GM12891 (cell line): ENCODE results near the gene TMEM179. TPM values are rescaled to one million over a fixed set of nuclear protein-coding genes. Genes with fewer than 3 reads are reported as not detected.
"Not testable (repeated sequence)": the region's sequence is repeated elsewhere in the genome, so short reads cannot be mapped to it uniquely, and the experiment has no call there.

ENCODE experiments used
- DNase-seq: peaks from one replicate; pipeline ENCODE4 v3.0.0; 2011; ENCODE audit warnings: low spot score; ENCODE audit not compliant: insufficient read length
- FAIRE-seq: peaks from 2 replicates; lab custom pipeline; 2011; peaks lifted over from hg19 to GRCh38; lab: Jason Lieb, UNC
- PAX5 ChIP-seq: IDR thresholded peaks from 2 replicates; pipeline ENCODE4 v1.6.1; 2011; ENCODE audit warnings: low read length, moderate library complexity, mild to moderate bottlenecking; ENCODE audit not compliant: insufficient read depth, severe bottlenecking
- POLR2A ChIP-seq: IDR thresholded peaks from 2 replicates; pipeline ENCODE4 v1.6.1; 2011; ENCODE audit warnings: low read depth, low read length, control low read depth
- POLR2AphosphoS5 ChIP-seq: IDR thresholded peaks from 2 replicates; pipeline ENCODE4 v1.6.1; 2011; ENCODE audit warnings: low read depth, low read length, control low read depth
- POU2F2 ChIP-seq: IDR thresholded peaks from 2 replicates; pipeline ENCODE4 v1.6.1; 2011; ENCODE audit warnings: low read depth, mild to moderate bottlenecking, control low read depth, low read length, moderate library complexity
- SPI1 ChIP-seq: IDR thresholded peaks from 2 replicates; pipeline ENCODE4 v1.6.1; 2011; ENCODE audit warnings: low read depth, low read length, control low read depth
- TAF1 ChIP-seq: IDR thresholded peaks from 2 replicates; pipeline ENCODE4 v1.6.1; 2011; ENCODE audit warnings: low read depth, low read length, control low read depth
- polyA plus RNA-seq: library from polyadenylated mRNA; unstranded; fragments of >200 nt; gene quantifications from one replicate; pipeline ENCODE4 v1.2.1, GENCODE V29; 2012; ENCODE audit warnings: low read depth, missing spikeins, inconsistent platforms; ENCODE audit not compliant: missing spikeins

The TMEM179 gene
- not detected for polyA plus RNA-seq

DNA sequence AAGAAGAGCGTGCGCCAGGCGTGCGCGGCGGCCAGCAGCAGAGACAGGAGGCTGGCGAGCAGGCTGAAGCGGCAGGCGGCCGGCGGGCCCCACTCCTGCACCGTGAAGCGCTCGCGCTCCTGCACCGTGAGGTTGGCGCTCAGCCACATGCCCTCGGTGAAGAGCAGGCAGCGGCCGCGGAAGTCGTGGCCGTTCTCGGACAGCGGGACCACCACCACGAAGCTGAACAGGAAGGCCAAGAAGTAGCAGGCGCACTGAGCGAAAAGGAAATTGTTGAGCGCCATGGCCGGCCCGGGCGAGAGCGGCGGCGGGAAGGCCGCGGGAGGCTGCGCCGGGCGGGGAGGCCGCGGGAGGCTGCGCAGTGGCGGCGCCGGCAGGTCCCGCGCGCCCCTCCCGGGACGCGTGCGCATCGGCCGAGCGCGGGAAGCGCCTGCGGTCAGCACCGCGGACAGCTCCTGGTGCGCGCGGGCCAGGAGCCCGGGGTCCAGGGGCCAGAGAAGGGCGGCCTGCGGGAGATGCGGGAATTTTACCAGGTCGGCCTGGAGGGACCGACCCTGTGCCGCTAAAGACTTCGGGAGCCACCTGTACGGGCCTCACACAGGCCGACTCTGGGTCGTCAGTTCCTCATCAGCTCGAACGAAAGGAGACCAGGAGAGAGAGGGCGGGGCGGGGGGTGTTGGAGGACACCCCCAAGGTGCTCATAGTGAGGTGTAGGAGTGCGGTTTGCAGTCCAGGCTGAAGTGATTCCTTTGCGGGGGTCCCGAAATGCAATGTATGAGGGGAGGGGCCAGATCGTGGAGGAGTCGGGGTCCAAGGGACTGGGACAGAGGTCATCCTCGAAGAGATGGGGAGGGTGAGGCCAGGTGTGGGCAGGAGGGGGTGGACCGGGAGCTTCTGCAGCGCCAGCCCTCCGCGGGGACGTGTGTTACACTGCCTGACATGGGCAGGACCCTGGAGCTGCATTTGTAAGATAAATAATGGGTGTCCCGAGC is at the start of gene TMEM179:
TSS of gene TMEM179 (minus strand) at position 315 of the 992 bp plus-strand sequence. CDS start at position 284, 31 bp downstream.
- TF ChIP-seq POLR2AphosphoS5: no peak
- TF ChIP-seq PAX5: no peak
- no peak for TF ChIP-seq SPI1
- TF ChIP-seq POLR2A: no peak
- TF ChIP-seq POU2F2: no peak
- TF ChIP-seq TAF1: no peak
- FAIRE-seq (no peak), DNase-seq (peak; percentile 43)

DNA sequence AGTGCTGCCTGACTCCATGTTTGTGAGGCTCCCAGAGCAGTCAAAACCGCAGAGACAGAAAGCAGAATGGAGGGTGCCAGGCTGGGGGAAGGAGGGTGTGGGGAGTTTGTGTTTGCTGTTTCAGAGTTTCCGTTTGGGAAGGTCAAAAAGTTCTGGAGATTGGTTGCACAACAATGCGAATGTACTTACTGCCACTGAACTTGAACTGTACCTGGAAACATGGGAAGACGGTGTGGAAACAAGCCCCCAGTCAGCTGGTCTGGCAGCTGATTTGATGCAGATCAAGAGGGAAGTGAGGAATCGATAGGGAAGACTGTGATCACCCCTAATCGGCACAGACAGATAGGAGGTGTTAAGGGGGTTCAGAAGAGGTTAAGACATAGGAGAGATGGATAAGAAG is 49.5 kb upstream of the TMEM179 start:
- DNase-seq (no peak), FAIRE-seq (no peak)
- no peak for TF ChIP-seq POU2F2
- no peak for TF ChIP-seq PAX5
- no peak for TF ChIP-seq POLR2AphosphoS5
- TF ChIP-seq POLR2A: no peak
- TF ChIP-seq TAF1: no peak
- TF ChIP-seq SPI1: no peak

DNA sequence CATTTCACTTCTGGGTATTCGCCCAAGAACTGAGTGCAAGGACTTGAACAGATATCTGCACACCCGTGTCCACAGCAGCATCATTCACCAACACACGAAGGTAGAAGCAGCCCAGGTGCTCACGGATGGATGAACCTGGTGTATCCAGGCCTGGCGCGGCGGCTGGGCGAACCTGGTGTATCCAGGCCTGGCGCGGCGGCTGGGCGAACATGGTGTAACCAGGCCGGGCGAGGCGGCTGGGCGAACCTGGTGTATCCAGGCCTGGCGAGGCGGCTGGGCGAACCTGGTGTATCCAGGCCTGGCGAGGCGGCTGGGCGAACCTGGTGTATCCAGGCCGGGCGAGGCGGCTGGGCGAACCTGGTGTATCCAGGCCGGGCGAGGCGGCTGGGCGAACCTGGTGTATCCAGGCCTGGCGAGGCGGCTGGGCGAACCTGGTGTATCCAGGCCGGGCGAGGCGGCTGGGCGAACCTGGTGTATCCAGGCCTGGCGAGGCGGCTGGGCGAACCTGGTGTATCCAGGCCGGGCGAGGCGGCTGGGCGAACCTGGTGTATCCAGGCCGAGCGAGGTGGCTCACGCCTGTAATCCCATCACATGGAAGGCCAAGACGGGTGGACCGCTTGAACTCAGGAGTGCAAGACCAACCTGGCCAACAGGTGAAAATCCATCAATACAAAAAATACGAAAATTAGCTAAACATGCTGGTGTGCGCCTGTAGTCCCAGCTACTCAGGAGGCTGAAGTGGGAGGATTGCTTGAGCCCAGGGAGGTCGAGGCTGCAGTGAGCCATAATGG is 48.8 kb upstream of the TMEM179 start:
- FAIRE-seq, DNase-seq: not testable (repeated sequence)

DNA sequence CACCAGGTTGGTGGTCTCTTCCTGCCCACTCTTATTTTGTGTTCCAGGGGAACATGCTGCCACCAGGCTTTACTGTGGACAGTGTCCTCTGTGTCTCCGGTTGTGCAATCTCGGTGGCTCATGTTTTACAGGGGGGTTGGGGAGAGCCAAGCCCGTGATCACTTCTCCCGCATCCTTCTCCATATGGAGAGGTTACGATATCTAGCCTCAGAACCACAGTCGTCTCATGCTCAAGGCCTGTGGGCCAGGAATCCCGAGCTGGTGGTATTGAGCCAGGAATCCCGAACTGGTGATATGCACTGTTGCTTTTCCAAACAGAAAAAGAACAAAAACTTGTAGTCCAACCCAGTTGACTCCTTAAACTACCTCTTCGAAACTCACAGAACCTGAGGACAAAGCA is 47.8 kb upstream of the TMEM179 start:
- TF ChIP-seq POLR2A (no peak), SPI1 (no peak), POLR2AphosphoS5 (no peak), PAX5 (no peak), POU2F2 (no peak), TAF1 (no peak)
- DNase-seq (no peak), FAIRE-seq (no peak)

DNA sequence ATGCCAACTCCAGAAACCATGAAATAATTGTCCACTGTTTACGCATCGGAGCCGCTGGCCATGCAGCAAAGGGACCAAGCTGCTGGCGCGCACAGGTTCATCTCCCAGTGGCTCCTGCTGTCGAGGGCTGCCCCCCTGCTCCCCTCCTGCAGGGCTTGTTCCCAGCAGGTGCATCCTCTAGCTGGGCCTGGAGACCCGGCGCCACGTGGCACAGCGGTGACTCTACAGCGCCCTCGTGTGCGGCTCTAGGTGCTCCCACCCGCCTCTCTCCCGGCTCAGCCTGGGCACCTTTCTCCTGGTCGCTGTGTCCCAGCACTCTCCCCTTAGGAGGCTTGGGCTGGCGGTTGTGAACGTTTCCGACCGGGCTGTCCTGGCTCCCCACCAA is 47.3 kb upstream of the TMEM179 start:
- FAIRE-seq: no peak
- TF ChIP-seq POU2F2 (no peak), POLR2AphosphoS5 (no peak), POLR2A (no peak), PAX5 (no peak), SPI1 (no peak), TAF1 (no peak)
- DNase-seq: no peak

DNA sequence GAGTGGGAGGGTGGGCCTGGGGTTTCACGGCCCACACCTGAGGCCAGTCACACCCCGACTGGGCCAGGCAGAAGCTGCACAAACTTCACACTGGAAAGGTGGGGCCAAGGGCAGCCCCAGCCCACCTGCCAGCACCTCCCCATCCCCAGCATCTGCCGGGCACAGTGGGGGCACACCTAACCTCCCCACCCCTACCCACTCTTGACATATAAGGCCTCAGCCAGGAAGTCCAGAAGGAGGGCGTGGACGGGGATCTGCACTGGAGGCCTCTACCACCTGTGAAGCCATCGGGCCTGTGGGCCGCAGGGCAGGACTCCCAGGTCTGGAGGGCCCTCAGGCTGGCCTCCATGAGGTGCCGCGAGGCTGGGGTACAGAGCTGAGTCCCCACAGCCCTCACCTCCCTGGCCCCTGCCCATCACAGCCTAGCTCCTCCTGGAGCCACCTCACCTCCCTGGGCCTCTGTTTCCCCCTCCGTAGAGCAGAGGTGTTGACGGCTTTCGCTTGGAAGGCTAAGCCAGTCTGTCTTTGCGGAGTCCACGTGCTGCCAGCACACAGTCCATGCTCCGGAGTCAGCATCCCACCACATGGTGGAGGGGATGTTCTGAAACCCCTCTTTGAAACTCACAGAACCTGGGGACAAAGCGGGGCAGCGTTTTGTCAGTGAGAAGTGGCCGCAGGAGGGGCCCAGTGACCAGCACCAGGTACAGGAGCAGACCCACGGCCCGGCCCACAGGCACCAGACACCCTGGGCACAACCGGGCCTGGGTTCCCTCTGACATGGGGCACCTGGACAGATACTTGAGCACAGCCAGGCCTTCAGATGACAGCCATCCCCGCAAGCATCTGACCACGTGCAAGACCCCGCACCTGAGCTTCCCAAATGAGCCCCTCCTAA is 46.7 kb upstream of the TMEM179 start:
- no peak for FAIRE-seq
- no peak for TF ChIP-seq SPI1
- TF ChIP-seq POU2F2: no peak
- no peak for TF ChIP-seq POLR2A
- no peak for TF ChIP-seq POLR2AphosphoS5
- no peak for TF ChIP-seq TAF1
- TF ChIP-seq PAX5: no peak
- DNase-seq: no peak

DNA sequence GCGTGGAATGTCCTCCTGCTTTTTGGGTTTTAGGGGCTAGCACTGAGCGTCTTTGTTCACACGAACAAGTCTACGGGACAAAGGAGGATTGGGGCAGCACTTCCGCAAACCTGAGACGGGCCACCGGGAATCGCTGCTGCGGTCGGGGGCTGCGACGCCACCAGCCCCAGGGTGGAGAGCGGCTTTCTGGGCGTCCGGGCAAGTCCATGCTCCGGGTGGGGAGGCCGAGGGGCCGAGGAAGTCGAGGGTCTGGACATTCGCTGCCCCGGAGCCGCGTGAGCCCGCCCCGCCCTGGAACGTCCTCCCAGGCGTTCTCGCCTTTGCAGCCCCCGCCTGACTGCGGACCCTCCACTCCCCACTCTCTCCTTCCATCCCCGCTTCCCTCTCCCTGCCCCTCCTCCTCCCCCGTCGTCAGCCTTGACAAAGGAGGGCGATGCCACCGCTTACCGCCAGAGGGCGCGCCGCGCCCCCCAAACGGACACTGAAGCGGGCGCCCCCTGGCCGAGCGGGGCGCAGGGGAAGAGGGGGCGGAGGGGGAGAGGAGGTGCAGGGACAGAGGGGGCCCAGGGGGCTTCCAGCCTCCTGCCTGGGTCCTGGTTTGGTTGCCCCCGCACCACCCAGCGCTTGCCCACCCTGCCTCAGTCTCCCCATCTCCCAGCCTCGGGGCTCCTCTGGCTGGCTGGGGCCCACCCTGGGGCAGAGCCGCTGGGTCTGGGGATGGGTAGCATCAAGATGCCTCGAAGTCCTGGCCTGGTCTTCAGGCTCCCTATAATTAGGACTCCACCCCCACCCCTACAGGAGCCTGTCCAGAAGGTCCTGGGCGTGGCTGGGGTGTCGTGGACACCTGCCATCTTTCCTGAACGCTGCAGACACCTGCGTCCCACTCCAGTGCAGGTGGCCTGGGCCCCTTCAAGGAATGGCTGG is 45.7 kb upstream of the TMEM179 start:
- TF ChIP-seq SPI1: peak; percentile 68
- no peak for TF ChIP-seq PAX5
- no peak for TF ChIP-seq POU2F2
- TF ChIP-seq TAF1: no peak
- TF ChIP-seq POLR2AphosphoS5: no peak
- peak; percentile 99 for FAIRE-seq
- peak; percentile 93 for DNase-seq

DNA sequence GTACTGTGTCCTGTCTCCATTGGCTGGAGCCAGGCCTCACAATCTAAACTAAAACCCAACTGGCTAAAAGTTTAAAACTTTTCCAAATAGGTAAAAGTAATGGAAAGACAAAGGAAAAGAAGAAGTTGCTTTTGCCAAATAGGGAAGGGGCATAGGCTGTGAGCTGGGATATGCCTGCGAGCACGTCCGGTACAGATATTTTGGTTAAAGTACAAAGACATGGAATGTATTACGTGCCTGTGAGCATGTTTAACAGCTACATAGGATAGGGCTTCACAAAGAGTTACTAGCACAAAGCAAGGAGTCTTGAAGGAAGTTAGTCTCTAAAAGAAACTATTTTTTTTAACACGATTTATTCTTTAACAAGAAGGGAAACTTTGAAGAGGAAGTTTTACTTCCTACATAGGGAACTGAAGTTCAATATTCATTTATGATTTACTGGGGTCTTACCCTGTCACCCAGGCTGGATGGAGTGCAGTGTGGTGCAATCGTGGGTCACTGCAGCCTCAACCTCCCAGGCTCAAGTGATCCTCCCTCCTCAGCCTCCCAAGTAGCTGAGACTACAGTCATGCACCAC is 43.0 kb upstream of the TMEM179 start:
- TF ChIP-seq POLR2A: no peak
- TF ChIP-seq POLR2AphosphoS5: no peak
- TF ChIP-seq POU2F2: no peak
- no peak for TF ChIP-seq PAX5
- TF ChIP-seq TAF1: no peak
- TF ChIP-seq SPI1: no peak
- DNase-seq (no peak), FAIRE-seq (no peak)
